GM12873 (cell line): ENCODE results near the gene ZNF324B.

Source experiments
- CTCF ChIP-seq: IDR thresholded peaks from 2 replicates; pipeline ENCODE4 v1.5.1; 2012; ENCODE audit warnings: low read depth, mild to moderate bottlenecking, moderate library complexity, low read length, control low read depth; ENCODE audit not compliant: insufficient read depth; ENCODE audit errors: missing control alignments

Gene ZNF324B

GRCh38 chr19:58498316-58499020 is 47.0 kb downstream of the ZNF324B start:
- TF ChIP-seq CTCF, result no peak

- TF ChIP-seq CTCF, result peak; percentile 34
Measured at GRCh38 chr19:58499021-58499927, 47.9 kb downstream of the ZNF324B start.

GRCh38 chr19:58500242-58500641 is 48.8 kb downstream of the ZNF324B start:
- TF ChIP-seq CTCF, result no peak
